Bronchial epithelial cell (primary cell): ENCODE measurements around the gene ADAMTS3. TPM values are rescaled to one million over a fixed set of nuclear protein-coding genes. Genes with fewer than 3 reads are reported as not detected.
A peak's percentile ranks its signal among the peaks of the same experiment; 100 is the strongest.

Source experiments
- DNase-seq: peaks from one replicate; pipeline ENCODE4 v3.0.0-alpha.2; 2010; ENCODE audit warnings: low read depth
- FAIRE-seq: peaks from 2 replicates; lab custom pipeline; 2011; peaks lifted over from hg19 to GRCh38; lab: Jason Lieb, UNC
- H3K27me3 ChIP-seq: 2 replicates; pipeline ENCODE4 v1.5.1; 2011; ENCODE audit warnings: low read length; ENCODE audit not compliant: control insufficient read depth, insufficient read depth
- H3K36me3 ChIP-seq: 2 replicates; pipeline ENCODE4 v1.5.1; 2011; ENCODE audit warnings: low read length; ENCODE audit not compliant: control insufficient read depth, insufficient read depth
- H3K4me3 ChIP-seq: 2 replicates; pipeline ENCODE4 v1.5.1; 2011; ENCODE audit warnings: mild to moderate bottlenecking, low read depth, low read length, control low read depth
- CTCF ChIP-seq: IDR thresholded peaks from 2 replicates; pipeline ENCODE4 v1.5.1; 2011; ENCODE audit warnings: mild to moderate bottlenecking, moderate library complexity, low read length, control low read depth, inconsistent platforms; ENCODE audit not compliant: insufficient read depth, severe bottlenecking
- total RNA-seq: library from RNA; depleted of rRNA; stranded (reverse); fragments of >200 nt; gene quantifications from 2 replicates; pipeline ENCODE4 v1.2.1, GENCODE V29; 2014

The ADAMTS3 gene
- total RNA-seq, 1 donor from 2014 or later: 0.79 TPM

DNA sequence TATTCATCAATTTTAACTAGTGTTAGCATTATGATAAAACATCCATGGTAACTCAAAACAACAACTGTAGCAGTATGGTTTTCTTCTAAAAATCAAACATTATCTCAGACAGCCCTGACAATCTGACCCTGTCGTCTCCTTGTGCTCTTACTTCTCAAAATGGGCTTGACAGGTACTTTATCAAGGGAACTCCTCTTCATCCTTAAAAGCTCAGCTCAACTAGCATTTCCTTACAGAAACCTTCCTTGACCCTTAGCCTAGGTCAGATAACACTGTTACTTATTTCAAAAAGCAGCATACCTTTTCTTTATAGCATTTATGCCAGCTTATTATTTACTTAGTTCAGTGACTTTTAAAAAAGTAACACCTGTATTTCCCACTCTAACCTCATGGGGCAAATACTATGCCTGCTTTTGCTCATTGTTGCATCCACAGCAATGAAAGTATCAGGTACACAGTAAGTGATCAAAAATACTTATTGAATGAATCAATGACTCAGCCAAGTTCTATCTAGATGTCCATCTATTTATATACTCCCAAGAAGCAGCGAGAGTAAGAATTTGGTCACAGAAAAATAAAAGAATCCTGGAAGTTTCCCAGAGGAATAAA, 41.9 kb downstream of the ADAMTS3 start:
- H3K27me3 ChIP-seq: no peaks in the 10 kb centered on the region
- TF ChIP-seq CTCF: no peak
- H3K4me3 ChIP-seq: no peak overlapping the region
- no peaks in the 10 kb centered on the region for H3K36me3 ChIP-seq
- FAIRE-seq: no peak
- no peak for DNase-seq

GRCh38 chr4:72525938-72526337, 43.1 kb downstream of the ADAMTS3 start:
- FAIRE-seq (no peak), DNase-seq (no peak)
- no peak for TF ChIP-seq CTCF
- H3K27me3 ChIP-seq: no peaks in the 10 kb centered on the region
- no peak overlapping the region for H3K4me3 ChIP-seq
- H3K36me3 ChIP-seq: no peaks in the 10 kb centered on the region

DNA sequence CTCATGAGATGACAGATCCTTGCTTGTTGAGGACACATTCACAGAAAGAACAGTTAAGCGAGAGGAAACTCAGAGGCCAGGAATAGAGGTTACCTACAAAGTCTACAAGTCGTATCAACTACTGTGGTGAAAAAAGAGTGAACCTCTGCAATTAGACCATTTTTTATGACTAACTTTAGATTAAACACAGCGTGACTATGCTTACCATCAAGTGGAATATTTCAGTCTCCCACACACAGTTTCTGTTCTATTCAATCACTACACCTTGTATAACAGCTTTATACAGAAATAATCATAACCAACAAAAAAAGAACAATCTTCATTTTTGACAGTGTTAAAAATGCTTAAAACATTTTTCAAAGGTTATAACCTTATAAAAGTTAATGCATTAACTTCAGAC, 46.6 kb downstream of the ADAMTS3 start:
- no peaks in the 10 kb centered on the region for H3K36me3 ChIP-seq
- H3K27me3 ChIP-seq: no peaks in the 10 kb centered on the region
- DNase-seq (no peak), FAIRE-seq (peak; percentile 18)
- no peak for TF ChIP-seq CTCF
- no peak overlapping the region for H3K4me3 ChIP-seq

GRCh38 chr4:72513227-72513626, 55.8 kb downstream of the ADAMTS3 start:
- Histone ChIP-seq H3K36me3 (no peaks in the 10 kb centered on the region), H3K27me3 (no peaks in the 10 kb centered on the region), H3K4me3 (no peak overlapping the region)
- no peak for TF ChIP-seq CTCF
- DNase-seq: no peak
- no peak for FAIRE-seq

DNA sequence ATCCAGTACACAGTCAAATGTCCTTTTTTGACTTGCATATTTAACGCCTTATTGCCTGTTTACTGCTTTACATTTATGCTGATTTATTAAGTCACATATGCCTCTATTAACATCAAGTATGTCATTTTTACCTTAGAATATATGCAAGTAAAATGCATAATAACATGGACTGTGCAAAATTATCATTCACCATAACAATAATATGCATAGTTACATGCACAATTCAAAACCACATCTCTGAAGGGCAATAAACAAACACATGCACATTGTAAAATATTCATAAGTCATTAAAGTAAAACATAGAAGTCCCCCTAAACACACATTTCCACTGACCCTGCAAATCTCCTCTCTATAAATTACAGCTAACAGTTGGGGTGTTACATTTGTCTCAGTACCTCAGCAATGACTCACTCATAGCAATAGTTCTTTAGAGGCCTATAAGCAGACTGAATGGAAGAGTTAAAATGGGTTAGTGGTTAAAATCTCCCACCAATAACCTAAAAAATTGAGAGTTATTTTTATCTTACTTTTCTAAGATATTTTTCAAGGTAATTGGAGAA, 61.1 kb downstream of the ADAMTS3 start:
- no peak overlapping the region for H3K4me3 ChIP-seq
- FAIRE-seq: no peak

More for the DNA sequence above, 61.1 kb downstream of the ADAMTS3 start:
- Histone ChIP-seq H3K36me3 (no peaks in the 10 kb centered on the region), H3K27me3 (no peaks in the 10 kb centered on the region)
- DNase-seq: no peak
- no peak for TF ChIP-seq CTCF
